Spleen (tissue), 11 donors: ENCODE results near the gene CD81. TPM values are rescaled to one million over a fixed set of nuclear protein-coding genes. Genes with fewer than 3 reads are reported as not detected.
"Not testable (repeated sequence)": the region's sequence is repeated elsewhere in the genome, so short reads cannot be mapped to it uniquely, and the experiment has no call there.

Experiments used
- DNase-seq: peaks from one replicate; pipeline ENCODE4 v3.0.0-alpha.2; 2020
- H3K27ac ChIP-seq, 8 donors: fragments of 200-600 bp; sonication (generic) in 7 of 8; 1 replicate in 4 of 8; 2 replicates in 4 of 8; pipeline versions ENCODE4 v1.5.0 to v1.8.0; 2016 to 2021; ENCODE audit warnings: inconsistent platforms in 4 of 8, mild to moderate bottlenecking in 4 of 8, moderate library complexity in 1 of 8
- H3K27me3 ChIP-seq, 7 donors: fragments of 200-600 bp; sonication (generic) in 6 of 7; replicated peaks in 1 of 7; 1 replicate in 4 of 7; 2 replicates in 3 of 7; pipeline versions ENCODE4 v1.5.0 to v1.8.0; 2016 to 2021; ENCODE audit warnings: inconsistent platforms in 3 of 7, mild to moderate bottlenecking in 1 of 7
- H3K36me3 ChIP-seq, 6 donors: fragments of 200-600 bp; sonication (generic) in 5 of 6; 1 replicate in 4 of 6; 2 replicates in 2 of 6; pipeline versions ENCODE4 v1.5.0 to v1.8.0; 2016 to 2021; ENCODE audit warnings: inconsistent platforms in 2 of 6
- H3K4me1 ChIP-seq, 6 donors: fragments of 200-600 bp; sonication (generic) in 5 of 6; 1 replicate in 3 of 6; 2 replicates in 3 of 6; pipeline versions ENCODE4 v1.5.0 to v1.8.0; 2016 to 2021; ENCODE audit warnings: inconsistent platforms in 3 of 6
- H3K4me3 ChIP-seq, 8 donors: fragments of 200-600 bp; sonication (generic) in 7 of 8; 1 replicate in 4 of 8; 2 replicates in 4 of 8; pipeline versions ENCODE4 v1.5.0 to v1.8.0; 2016 to 2021; ENCODE audit warnings: inconsistent platforms in 4 of 8, mild to moderate bottlenecking in 4 of 8, moderate library complexity in 2 of 8
- H3K9me3 ChIP-seq, 8 donors: fragments of 200-600 bp; sonication (generic) in 7 of 8; 1 replicate in 4 of 8; 2 replicates in 4 of 8; pipeline versions ENCODE4 v1.5.0 to v1.8.0; 2016 to 2021; ENCODE audit warnings: inconsistent platforms in 4 of 8
- CTCF ChIP-seq, 11 experiments: fragments of 200-600 bp in 7 of 11; fragments of 450-650 bp in 4 of 11; sonication (generic) in 4 of 11; IDR thresholded peaks in 8 of 11; conservative IDR thresholded peaks in 3 of 11; 1 replicate in 7 of 11; 2 replicates in 4 of 11; pipeline versions ENCODE4 v1.4.0 to v1.8.0; 2016 to 2021; ENCODE audit warnings: antibody characterized with exemption in 11 of 11, inconsistent platforms in 4 of 11, mild to moderate bottlenecking in 1 of 11
- POLR2A ChIP-seq, 3 donors: fragments of 450-650 bp; IDR thresholded peaks; one replicate each; pipeline ENCODE4 v1.5.1; 2017; ENCODE audit warnings: antibody characterized with exemption in 3 of 3, mild to moderate bottlenecking in 1 of 3
- POLR2AphosphoS5 ChIP-seq, 3 donors: sonication (generic); formaldehyde crosslinking; IDR thresholded peaks; one replicate each; pipeline ENCODE4 v1.5.1; 2017; ENCODE audit warnings: antibody characterized with exemption in 3 of 3
- WGBS, 5 donors: extraction: QIAGEN DNeasy Blood & Tissue Kit in 3 of 5; methylation state at CpG; one replicate each; pipeline versions ENCODE4 v1.1.5 to v1.1.7; 2013 to 2018; 5-methylcytosine and 5-hydroxymethylcytosine counted together
- intact Hi-C: fragments of 100-400 bp; cut with DNase I; formaldehyde crosslinking; loops from one replicate; pipeline ENCODE4 v1.15.0; 2023; ENCODE audit warnings: low total_unique reads
- polyA plus RNA-seq, 3 donors: library from polyadenylated mRNA; stranded (reverse); fragments of 200-250 nt; gene quantifications; one replicate each; pipeline ENCODE4 v1.2.1, GENCODE V29; 2013
- total RNA-seq, 7 donors: library from RNA; depleted of rRNA in 3 of 7; stranded (reverse); fragments of >200 nt in 3 of 7; fragmentation: NEBNext Ultra II Directional in 4 of 7; extraction: Animal tissue kit (Norgen Biotek cat#: 25700) in 4 of 7; gene quantifications; one replicate each; pipeline versions ENCODE4 v1.1.0 to v1.2.1, GENCODE V29; 2016 to 2021
- donor health status: healthy with polysubstance abuse.
- donor health status: DM: no; HTN: no; CAD: no; lungs with moderate emphysema.
- donor health status: DM: no; HTN: no; CAD: no.
- donor health status: Bipolar disorder and iron deficiency.
- donor health status: healthy.
- donor health status: DM: no; HTN: no; CAD: no.
- donor health status: DM: yes; HTN: yes; CAD: no.

CD81 gene
- total and polyA plus RNA-seq, 10 donors, result 191 to 594 (median 433) TPM

- no peak for DNase-seq
- WGBS, 5 donors, result 68 to 82% (median 80%) methylated on average over 6 to 8 of the region's 8 CpGs
- no peak for TF ChIP-seq POLR2AphosphoS5 (IDR thresholded peaks at IDR 0.05)
- TF ChIP-seq CTCF (IDR thresholded peaks at IDR 0.05 in 8 of 11, conservative IDR thresholded peaks at IDR 0.05 in 3 of 11), result no peak
- TF ChIP-seq POLR2A (IDR thresholded peaks at IDR 0.05), result no peak
- intact Hi-C loops, result no loop called here
- H3K36me3 ChIP-seq, result no peaks in the 10 kb centered on the region
- no peak overlapping the region for H3K4me3 ChIP-seq
- H3K27me3 ChIP-seq, result no peaks in the 10 kb centered on the region
- H3K9me3 ChIP-seq, result no peaks in the 10 kb centered on the region
- H3K4me1 ChIP-seq, result no peaks in the 10 kb centered on the region
- H3K27ac ChIP-seq, result no peak overlapping the region
Observed at GRCh38 chr11:2357246-2357645, 19.9 kb upstream of the CD81 start.

DNA sequence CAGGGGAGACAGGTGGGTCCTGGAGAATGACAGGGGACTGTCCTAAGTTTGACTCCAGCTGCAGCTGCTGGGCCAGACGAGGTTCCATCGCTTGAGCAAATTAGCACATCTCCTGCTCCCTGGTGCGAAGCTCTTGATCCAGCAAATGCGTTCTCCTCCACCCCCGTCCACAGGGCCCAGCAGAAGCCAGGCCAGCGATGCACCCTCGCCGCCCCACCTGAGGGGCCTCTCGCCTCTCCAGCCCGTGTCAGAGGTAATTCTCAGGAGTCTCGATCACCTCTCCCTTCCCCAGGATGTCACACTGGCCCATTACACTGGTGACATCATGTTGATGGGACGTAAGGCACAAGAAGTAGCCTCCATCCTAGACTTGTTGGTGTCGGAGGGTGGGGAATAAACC lies 19.5 kb upstream of the CD81 start:
- H3K27ac ChIP-seq, H3K36me3 ChIP-seq, H3K4me1 ChIP-seq, DNase-seq, H3K4me3 ChIP-seq, H3K9me3 ChIP-seq, intact Hi-C loops, H3K27me3 ChIP-seq: not testable (repeated sequence)
- WGBS, 5 donors, result 88 to 95% (median 93%) methylated on average over 12 to 13 of the region's 13 CpGs

GRCh38 chr11:2358754-2359442 lies 18.2 kb upstream of the CD81 start:
- no peak overlapping the region for H3K4me3 ChIP-seq
- H3K9me3 ChIP-seq, result no peaks in the 10 kb centered on the region
- H3K36me3 ChIP-seq, result no peaks in the 10 kb centered on the region
- intact Hi-C loops, result no loop called here
- H3K27ac ChIP-seq, result no peak overlapping the region
- DNase-seq, result no peak
- 71 to 87% (median 85%) methylated on average over 11 of the region's 11 CpGs for WGBS, 5 donors
- no peak for TF ChIP-seq POLR2AphosphoS5 (IDR thresholded peaks at IDR 0.05)
- no peaks in the 10 kb centered on the region for H3K27me3 ChIP-seq
- peaks cover 0 to 7% (median 0%) of the 10 kb centered on the region in 6 donors for H3K4me1 ChIP-seq

DNA sequence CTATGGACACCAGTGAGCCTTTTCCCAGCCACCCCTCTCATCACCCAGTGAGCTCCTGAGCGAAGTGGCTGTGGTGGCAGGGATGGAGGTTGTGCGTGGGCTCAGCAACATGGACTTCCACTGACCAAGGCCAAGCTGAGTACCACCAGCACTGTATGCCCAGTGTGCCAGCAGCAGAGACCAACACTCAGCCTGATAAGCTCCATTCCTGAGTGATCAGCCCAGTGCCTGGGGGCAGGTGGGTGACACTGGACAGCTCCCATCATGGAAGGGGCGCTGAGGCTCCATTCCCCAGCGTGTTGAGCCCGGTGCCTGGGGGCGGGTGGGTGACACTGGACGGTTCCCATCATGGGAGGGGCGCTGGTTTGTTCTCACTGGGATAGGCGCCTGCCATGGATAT lies 17.6 kb upstream of the CD81 start:
- WGBS, 5 donors, result 87 to 96% (median 94%) methylated on average over 5 to 9 of the region's 9 CpGs
- Histone ChIP-seq H3K27me3 (no peaks in the 10 kb centered on the region), H3K4me1 (peaks cover 0 to 7% (median 0%) of the 10 kb centered on the region in 6 donors), H3K27ac (no peak overlapping the region), H3K4me3 (no peak overlapping the region), H3K9me3 (no peaks in the 10 kb centered on the region), H3K36me3 (no peaks in the 10 kb centered on the region)
- intact Hi-C loops, result no loop called here
- no peak for DNase-seq
- TF ChIP-seq CTCF (IDR thresholded peaks at IDR 0.05 in 8 of 11, conservative IDR thresholded peaks at IDR 0.05 in 3 of 11), result no peak
- TF ChIP-seq POLR2A (IDR thresholded peaks at IDR 0.05), result no peak
- TF ChIP-seq POLR2AphosphoS5 (IDR thresholded peaks at IDR 0.05), result no peak

DNA sequence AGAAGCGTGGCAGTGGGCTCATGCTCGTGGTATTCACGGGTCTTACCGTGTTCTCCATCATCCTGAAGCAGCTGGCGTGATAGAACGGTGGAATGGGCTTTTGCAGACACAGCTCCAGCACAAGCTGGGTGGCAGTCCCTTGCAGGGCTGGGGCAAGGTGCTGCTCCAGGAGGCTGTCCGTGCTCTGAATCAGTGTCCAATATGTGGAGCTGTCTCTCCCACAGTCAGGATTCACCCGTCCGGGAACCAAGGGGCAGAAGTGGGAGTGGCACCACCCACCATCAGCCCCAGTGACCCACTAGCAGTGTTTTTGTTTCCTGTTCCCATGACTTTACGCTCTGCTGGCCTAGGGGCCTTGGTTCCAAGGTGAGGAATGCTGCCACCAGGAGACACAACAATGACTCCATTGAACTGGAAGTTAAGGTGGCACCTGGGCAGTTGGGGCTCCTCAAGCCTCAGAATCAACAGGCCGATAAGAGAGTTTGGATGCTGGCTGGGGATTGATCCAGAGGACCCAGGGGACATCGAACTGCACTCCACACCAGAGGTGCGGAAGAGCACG lies 16.9 kb upstream of the CD81 start:
- no peaks in the 10 kb centered on the region for H3K27me3 ChIP-seq
- TF ChIP-seq CTCF (IDR thresholded peaks at IDR 0.05 in 8 of 11, conservative IDR thresholded peaks at IDR 0.05 in 3 of 11) (no peak), POLR2A (IDR thresholded peaks at IDR 0.05) (no peak), POLR2AphosphoS5 (IDR thresholded peaks at IDR 0.05) (no peak)
- DNase-seq, result no peak
- 79 to 90% (median 89%) methylated on average over 13 to 14 of the region's 14 CpGs for WGBS, 5 donors
- intact Hi-C loops, result no loop called here
- H3K36me3 ChIP-seq, result no peaks in the 10 kb centered on the region
- no peak overlapping the region for H3K27ac ChIP-seq
- no peak overlapping the region for H3K4me3 ChIP-seq
- no peaks in the 10 kb centered on the region for H3K9me3 ChIP-seq
- H3K4me1 ChIP-seq, result peaks cover 0 to 7% (median 0%) of the 10 kb centered on the region in 6 donors
